GM21723 (cell line): ENCODE data around the gene OSBPL7.

ENCODE experiments used
- ATAC-seq: cut with Tn5 transposase; IDR thresholded peaks from one replicate; pipeline ENCODE4 v1.9.1; 2021; ENCODE audit warnings: mild to moderate bottlenecking, moderate library complexity; ENCODE audit not compliant: unreplicated experiment

Gene OSBPL7

DNA sequence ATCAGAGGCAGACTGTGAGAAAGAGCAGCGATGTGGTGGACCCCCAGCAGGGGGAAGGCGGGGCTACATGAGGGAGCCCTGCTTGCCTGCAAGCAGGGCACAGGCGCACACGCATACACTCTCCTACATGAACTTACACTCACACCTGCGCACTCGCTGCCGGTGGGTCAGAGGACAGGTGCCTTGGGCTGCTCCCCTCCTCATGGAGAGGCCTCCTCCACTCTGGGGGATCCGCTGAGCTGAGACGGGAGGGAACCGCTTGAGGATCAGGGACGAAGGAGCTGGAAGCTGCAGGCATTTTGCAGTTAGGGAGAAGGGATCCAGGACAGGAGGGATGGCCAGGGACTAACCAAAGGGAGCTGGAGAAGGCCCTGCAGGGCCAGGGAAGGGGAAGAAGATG, 14.2 kb downstream of the OSBPL7 start:
- no peak for ATAC-seq

DNA sequence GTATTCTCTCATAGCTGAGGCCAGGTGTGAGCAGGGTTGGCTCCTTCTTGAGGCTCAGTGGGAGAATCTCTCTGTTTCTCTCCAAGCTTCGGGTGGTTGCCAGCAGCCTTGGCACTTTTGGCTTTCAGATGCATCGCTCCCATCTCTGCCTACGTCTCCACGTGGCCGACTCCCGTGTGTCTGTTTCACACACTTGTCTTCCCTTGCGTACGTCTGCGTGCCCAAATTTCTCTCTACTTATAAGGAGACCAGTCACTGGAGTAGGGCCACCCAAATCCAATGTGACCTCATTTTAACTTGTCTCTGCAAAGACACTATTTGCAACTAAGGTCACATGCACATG, 14.7 kb downstream of the OSBPL7 start:
- no peak for ATAC-seq

DNA sequence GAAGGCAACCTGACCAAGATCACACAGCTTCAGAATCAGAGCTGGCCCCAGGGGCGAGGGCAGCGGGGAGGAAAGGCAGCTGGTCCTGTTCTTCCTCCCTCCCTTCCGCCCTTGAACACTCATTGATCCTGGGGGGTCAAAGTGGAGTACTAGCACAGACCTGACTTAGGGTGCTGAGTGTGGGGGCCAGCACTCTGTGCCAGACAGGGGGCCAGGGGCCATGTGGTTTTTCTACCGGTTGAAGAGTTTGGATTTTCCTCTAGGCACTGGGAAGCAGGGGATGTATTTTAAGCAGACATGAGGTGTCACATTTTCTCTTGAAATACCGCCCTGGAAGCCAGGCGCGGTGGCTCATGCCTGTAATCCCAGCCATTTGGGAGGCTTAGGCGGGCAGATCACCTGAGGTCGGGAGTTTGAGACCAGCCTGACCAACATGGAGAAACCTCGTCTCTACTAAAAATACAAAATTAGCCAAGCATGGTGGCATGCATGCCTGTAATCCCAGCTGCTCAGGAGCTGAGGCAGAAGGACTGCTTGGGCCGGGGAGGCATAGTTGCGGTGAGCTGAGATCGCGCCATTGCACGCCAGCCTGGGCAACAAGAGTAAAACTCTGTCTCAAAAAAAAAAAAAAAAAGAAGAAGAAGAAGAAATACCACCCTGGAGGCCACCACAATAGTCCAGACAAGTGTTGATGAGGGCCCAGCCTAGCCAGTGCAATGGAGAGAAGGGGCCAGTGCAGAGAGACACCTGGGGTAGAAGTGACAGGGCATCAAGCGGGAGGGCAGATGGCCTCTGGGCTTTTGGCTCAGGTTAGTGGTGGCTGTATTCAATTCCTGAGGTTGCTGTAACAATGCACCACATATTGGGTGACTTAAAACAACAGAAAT, 15.3 kb downstream of the OSBPL7 start:
- ATAC-seq = no peak

DNA sequence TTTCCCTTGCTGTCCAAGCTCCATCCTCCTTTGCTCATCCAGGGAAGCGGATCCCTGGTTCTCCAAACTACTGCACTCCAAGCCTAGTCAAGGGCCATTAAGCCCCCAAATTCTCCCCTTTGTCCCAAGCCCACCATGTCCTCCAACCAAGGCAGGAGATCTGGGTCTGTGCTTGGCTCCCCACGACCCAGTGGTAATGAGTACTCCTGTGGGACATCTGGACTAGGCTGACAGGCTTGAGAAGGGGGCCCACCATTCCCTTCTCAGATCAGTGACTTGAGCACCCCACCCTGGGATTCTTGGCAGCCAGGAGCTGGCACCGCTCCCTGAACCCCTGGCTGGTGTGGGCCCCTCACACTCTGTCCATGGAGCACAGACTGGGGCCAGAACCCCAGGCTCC, 17.1 kb downstream of the OSBPL7 start:
- no peak for ATAC-seq

DNA sequence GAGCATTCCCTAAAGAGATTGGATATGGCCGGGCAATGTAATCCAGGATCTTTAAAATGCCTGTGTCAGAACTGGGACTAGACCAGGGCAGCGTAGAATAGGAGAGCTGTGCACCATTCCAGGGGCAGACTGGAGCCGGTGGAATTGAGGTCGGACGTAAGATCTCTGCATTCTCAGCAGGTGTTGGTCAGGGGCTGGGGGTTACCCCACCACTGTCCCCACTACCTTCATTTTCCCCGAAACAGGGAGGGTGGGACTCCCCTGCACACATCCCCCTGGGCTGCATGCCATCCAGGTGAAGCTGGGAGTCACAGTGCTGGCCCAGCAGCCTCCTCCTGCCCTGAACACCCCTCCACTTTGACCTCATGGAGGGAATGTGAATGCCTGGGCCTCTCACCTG, 17.8 kb downstream of the OSBPL7 start:
- no peak for ATAC-seq

DNA sequence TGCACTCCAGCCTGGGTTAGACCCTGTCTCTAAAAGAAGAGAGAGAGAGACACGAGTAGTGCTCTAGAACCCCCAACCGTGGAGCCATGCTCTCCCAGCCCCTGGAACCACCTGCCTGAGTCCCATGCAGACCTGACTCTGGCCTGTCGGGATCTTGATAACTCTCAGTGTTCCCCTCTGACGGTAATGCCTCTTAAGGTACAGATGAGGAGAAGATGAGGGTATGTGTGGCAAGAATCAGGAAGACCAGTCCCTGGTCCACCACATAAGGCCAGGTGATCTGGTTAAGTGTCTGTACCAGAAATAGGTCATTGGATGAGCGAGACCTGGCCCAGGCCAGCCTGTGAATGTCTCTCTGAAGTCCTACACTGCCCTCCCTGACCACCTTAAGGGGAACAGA, 18.4 kb downstream of the OSBPL7 start:
- ATAC-seq = no peak

DNA sequence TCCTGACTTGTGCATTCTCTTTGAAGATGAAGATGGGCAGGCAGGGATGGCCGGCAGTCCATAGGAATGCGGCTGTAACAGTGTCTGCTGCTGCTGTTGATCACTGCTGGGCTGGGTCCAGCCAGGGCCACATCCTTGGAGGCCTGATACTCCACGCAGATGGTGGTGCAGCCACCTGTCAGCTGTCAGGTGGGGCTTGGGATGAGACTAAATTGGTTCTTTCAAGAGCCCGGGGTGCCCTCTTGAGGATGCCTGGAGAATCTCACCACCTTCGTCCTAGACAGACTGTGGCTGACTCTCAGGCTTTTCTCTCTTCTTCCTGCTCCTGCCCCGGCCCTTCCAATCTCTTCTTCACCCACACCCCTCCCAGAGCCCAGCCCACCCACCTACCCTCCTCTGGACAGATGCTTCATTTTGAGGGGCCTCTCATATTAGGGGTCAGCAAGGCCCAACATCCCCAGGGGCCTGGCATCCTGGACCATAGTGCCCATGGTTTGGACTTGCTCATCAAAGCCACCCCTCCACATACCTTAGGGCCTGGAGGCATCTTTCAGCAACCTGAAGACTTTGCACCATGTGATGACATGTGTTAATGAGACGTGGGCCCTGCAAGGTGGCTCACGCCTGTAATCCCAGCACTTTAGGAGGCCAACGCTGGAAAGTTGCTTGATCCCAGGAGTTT, 19.1 kb downstream of the OSBPL7 start:
- peak; percentile 54 for ATAC-seq

DNA sequence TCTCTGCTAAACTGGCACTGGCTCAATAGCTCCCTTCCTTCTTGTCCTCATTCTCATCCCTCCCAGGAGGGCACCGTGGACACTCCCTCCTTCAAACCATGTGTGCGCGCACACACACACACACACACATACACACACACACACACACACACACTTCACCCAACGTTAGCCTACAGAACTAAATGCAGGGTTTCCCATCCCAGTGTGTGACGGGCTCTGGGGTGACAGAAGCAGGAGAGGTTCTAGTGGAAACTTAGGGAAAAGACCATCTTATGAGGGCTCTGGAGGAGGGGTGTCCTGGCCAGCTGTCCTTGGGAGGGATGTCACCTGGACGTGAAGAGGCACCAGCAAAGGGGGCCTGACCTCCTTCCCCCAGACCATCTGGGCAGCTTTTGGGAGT, 19.7 kb downstream of the OSBPL7 start:
- ATAC-seq = no peak

DNA sequence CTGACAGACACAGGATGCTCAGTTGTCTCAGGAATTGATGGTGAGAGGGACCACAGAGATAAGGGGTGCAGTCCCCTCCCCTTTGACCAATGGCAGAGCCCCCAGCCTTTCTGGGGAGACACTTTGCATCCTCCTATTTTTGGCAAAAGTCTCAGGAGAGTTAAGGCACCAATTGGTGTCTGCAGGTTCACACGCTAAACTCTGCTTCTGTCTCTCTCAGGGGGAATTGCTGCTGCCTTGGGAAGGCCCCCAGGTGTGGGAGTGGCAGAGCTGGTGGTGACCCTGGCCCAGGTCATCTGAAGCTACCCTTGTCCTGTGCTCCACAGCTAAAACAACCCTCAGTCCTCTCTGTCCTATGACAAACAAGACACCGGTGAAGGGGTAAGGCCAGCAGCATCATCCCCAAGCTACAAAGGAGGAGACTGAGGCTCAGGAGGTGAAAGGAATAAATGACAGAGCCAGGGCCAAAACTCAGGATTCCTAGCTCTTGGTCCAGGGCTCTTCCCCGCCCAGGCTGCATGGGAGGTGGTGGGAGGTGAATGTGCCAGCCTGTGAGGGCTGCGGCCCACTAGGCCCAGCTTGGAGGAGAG, 20.3 kb downstream of the OSBPL7 start:
- ATAC-seq = no peak

DNA sequence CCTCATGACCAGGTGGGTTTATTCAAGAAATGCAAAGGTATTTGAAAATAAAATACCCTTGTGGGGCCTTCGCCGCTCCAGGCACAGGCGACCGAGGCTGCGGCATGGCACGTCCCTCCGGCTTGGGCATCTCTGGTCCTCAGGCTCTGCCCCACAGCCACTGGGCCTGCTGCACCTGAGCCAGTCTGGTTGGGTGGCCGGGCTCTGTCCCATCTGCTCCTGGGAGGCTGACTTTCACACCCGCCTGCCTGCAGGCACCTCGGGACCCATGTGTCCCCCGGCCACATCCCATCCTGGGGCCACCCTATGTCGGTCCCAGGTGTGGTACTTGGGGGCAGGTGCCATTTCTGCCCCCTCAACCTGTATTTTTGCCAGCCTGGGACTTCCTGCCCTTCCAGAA, 20.9 kb downstream of the OSBPL7 start:
- ATAC-seq = no peak

DNA sequence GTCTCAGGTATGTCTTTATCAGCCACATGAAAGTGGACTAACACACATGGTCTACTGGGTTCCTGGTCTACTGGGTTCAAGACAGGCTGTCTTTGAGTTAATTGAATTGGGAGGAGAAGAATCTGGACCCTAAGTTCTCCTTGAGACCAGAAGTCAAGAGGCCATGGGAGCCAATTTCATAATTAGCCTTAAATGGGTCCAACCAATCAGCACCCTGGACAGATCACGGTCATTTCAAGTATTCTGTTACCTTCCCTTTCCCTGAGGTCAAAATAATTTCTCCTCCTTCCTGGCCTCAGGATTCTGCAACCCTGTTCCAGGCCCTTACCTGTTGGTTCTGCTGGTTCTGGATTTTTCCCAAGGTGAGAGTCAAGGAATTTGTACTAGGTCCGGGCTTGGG, 23.8 kb downstream of the OSBPL7 start:
- ATAC-seq = no peak

DNA sequence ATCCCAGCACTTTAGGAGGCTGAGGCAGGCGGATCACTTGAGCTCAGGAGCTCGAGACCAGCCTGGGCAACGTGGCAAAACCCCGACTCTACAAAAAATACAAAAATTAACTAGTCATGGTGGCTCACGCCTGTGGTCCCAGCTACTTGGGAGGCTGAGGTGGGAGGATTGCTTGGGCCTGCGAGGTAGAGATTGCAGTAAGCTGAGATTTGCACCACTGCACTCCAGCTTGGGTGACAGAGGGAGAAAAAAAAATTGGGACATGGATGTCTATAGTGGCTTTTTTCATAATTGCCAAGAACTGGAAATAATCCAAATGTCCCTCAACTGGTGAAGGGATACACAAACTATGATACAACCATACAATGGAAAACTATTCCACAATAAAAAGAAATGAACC, 28.6 kb downstream of the OSBPL7 start:
- ATAC-seq = no peak

DNA sequence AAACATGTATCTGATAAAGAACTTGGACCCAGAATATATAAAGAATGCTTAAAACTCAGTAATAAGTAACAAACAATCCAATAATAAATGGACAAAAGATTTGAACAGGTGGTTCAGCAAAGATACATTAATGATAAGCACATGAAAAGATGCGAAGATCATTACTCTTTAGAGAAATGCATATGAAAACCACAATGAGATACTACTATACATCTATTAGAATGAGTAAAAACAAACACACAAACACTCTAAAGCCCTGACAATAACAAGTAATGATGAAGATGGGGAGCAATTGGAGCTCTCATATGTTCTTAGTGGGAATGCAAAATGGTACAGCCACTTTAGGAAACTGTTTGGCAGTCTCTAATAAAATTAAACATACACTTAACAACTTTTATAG, 29.1 kb downstream of the OSBPL7 start:
- no peak for ATAC-seq

DNA sequence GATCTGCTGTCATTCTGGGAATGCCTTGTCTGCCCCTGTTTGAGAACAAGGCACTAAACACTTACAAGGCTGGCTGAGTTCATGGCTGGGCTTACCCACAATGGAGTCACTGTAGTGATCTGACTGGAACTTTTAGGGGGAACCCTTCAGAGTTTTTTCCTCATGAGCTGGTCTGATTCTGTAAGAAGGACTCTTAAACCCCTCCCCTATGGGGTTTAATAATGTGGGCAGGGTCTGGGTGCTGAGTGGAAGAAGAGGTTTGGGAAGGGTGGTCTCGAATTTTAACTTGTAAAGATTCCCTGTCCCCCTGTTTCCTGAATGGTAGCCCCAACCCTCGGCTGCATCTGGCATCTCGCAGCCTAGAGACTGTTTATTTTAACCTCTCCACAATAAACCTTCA, 30.6 kb downstream of the OSBPL7 start:
- ATAC-seq = no peak

DNA sequence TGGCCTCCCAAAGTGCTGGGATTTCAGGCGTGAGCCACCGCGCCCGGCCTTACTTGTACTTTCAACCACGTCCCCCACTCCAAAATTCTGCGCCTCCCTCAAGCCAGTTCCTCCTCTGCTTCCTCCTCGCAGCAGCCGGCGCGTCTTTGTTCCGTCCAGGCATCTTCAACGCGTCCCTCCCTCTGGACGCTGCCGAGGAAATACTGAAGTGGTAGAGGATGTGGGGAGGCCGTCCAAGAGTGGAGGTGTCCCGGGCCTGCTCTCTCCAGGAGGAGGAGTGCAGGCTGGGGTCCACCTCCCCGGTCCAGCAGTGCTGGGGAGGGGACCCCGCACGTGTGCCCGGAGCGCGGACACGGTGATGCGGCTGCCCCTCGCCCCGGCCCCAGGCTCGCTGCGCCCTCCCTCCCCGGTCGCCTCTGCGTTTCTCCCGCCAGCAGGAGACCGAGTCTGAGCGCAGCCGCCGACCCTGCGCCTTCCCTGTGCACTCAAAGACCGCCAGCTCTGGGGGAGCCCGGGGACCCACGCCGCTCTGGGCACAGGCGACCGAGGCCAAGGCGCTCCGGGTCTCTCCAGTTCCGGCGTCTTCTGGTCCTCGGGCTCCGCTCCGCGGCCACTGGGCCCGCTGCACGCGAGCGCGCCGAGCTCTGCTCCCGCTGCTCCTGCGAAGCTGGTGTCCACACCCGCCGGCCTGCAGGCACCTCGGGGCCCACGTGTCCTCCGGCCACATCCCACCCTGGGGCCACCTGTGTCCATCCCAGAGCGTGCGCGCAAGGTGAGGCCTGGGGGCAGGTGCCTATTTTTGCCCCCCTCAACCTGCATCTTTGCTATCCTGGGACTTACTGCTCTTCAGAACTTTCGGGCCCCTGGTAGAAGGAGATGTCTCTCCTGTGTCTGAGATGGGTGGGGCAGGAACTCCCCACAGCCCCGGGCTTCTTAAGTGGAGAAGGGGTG, 31.7 kb downstream of the OSBPL7 start:
- ATAC-seq = no peak

DNA sequence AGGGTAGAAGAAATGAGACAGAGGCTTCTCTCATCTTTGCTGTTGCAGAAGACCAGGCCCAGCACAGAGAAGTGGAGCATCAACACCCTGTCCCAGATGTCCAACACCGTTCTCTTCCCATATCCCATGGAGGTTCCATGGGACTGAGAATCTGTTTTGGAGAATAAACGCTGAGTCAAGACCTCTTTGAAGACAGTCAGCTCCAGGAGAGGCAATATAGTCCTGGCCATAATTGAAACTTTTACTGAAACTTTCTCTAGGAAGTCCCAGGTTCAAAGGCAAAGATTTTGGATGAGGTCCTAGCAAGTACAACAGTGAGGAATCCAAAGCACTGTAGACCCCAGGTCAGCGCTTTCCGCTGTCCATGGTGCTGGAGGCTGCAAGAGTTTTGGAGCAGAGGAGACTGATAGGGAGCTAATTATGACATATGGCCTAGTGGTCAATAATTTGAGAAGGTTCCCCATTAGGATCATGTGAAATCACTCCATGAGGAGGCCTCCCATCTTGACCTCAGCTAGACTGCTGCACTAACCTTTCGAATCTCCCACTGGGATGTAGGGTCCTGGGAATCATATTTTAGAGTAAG, 36.0 kb downstream of the OSBPL7 start:
- ATAC-seq = no peak

DNA sequence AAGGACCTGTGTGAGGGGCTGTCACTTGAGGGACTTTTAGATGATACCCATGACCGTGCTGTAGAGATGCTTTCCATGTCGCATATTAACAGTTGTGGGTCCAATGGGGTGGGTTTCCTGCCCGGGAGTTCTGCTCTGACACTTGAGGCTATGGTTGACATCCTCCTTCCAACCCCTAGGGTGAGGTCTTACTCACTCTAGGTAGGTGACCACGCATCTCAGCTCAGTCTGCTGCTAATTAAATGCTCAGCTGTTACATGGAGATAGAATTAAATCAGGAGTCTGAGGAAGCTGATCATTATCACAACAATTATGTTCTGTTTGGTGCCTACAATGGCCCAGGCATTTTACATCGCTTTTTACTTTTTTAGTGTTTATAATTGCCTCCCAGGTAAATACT, 40.2 kb downstream of the OSBPL7 start:
- ATAC-seq = no peak

DNA sequence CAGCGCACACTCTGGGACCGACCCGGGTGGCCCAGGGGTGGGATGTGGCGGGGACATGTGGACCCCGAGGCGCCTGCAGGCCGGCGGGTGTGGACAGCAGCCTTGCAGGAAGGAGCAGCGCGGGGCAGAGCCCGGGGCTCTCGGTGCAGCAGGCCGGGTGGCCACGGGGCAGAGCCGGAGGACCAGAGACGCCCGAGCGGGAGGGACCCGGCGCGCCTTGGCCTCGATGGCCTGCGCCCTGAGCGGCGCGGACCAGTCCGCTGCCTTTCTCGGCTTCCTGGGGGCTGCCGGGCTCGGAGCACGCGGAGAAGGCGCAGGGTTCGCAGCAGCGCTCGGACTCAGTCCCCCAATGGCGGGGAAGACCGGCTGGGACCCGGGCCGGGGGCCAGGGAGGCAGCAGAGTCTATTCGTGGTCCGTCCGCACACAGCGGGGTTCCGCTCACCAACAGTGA, 43.4 kb downstream of the OSBPL7 start:
- ATAC-seq = no peak

DNA sequence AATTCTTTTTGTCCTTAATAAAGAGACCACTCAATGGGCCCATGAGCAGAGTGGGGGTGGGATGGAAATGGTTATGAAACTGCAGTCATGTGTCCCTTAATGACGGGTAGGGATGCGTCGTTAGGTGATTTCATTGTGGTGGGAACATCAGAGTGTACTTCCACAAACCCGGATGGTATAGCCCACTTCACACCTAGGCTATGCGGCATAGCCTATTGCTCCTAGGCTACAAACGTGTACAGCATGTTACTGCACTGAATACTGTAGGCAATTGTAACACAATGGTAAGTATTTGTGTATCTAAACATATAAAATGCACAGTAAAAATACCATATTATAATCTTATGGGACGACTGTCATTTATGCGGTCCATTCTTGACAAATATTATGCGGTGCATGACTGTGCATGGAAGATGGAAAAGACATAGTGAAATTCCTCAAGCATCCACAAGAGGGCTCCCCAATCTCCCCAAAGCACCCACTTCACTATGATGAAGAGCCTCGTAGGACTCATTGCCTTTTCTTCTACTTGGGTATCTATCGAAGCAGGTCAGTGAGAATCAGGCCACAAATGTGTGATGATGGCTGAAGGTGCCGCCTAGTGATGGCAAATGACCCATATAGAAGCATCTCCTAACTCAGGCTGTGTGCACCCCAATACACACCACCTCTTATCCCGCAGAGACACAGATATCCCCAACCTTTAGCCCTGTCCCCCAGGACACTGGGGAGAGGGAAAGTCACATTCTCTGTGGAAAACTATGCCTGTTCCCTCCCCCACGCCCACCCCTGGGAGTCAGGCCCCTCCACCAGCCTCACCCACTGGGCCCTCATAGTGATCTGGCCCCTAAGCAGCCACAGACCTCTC, 45.0 kb downstream of the OSBPL7 start:
- ATAC-seq = no peak
